Ishikawa (cell line): Measurements from ENCODE around the gene CUBN.

Source experiments
- CEBPB ChIP-seq: IDR thresholded peaks from 2 replicates; pipeline ENCODE4 v1.6.1; 2012
- CREB1 ChIP-seq: IDR thresholded peaks from 2 replicates; pipeline ENCODE4 v1.6.1; 2012; ENCODE audit warnings: low read depth
- EGR1 ChIP-seq: IDR thresholded peaks from 2 replicates; pipeline ENCODE4 v1.6.1; 2012
- EP300 ChIP-seq: IDR thresholded peaks from 2 replicates; pipeline ENCODE4 v1.6.1; 2012; ENCODE audit warnings: borderline replicate concordance
- RAD21 ChIP-seq: IDR thresholded peaks from 2 replicates; pipeline ENCODE4 v1.6.1; 2012; ENCODE audit warnings: low read depth
- TAF1 ChIP-seq: IDR thresholded peaks from 2 replicates; pipeline ENCODE4 v1.6.1; 2012; ENCODE audit warnings: low read depth, mild to moderate bottlenecking
- TEAD4 ChIP-seq: IDR thresholded peaks from 2 replicates; pipeline ENCODE4 v1.6.1; 2012
- USF1 ChIP-seq: IDR thresholded peaks from 2 replicates; pipeline ENCODE4 v1.6.1; 2012
- YY1 ChIP-seq: IDR thresholded peaks from 2 replicates; pipeline ENCODE4 v1.6.1; 2012; ENCODE audit warnings: low read depth
- TF ChIP-seq, protein P1 (sequence below): IDR thresholded peaks from 2 replicates; pipeline ENCODE4 v1.6.1; 2012; ENCODE audit warnings: low read depth, mild to moderate bottlenecking
- TF ChIP-seq, protein P2 (sequence below): IDR thresholded peaks from 2 replicates; pipeline ENCODE4 v1.6.1; 2012

DNA sequence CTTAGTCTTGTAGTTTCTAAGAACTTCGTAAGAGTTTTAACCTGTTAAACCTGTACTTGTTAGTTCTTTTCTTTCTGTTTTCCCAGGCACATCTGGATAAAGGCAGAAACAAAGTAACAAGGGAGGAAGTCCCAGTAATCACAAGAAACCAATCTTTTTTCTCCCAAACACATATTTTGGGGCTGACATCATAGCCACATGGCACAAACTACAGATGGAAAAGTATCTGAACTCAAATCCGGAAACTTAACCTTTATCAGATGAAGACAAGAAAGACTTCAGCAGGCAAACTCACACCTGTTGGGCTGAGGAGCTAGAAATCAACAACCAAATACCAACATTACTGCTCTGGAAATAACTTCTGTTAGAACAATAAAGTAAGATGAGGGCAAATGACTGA, 67.1 kb downstream of the CUBN start:
- TF ChIP-seq, protein P1, sequence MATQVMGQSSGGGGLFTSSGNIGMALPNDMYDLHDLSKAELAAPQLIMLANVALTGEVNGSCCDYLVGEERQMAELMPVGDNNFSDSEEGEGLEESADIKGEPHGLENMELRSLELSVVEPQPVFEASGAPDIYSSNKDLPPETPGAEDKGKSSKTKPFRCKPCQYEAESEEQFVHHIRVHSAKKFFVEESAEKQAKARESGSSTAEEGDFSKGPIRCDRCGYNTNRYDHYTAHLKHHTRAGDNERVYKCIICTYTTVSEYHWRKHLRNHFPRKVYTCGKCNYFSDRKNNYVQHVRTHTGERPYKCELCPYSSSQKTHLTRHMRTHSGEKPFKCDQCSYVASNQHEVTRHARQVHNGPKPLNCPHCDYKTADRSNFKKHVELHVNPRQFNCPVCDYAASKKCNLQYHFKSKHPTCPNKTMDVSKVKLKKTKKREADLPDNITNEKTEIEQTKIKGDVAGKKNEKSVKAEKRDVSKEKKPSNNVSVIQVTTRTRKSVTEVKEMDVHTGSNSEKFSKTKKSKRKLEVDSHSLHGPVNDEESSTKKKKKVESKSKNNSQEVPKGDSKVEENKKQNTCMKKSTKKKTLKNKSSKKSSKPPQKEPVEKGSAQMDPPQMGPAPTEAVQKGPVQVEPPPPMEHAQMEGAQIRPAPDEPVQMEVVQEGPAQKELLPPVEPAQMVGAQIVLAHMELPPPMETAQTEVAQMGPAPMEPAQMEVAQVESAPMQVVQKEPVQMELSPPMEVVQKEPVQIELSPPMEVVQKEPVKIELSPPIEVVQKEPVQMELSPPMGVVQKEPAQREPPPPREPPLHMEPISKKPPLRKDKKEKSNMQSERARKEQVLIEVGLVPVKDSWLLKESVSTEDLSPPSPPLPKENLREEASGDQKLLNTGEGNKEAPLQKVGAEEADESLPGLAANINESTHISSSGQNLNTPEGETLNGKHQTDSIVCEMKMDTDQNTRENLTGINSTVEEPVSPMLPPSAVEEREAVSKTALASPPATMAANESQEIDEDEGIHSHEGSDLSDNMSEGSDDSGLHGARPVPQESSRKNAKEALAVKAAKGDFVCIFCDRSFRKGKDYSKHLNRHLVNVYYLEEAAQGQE: no peak
- TF ChIP-seq TEAD4 (no peak), TAF1 (no peak), EGR1 (no peak), RAD21 (no peak), CEBPB (no peak), CREB1 (no peak), YY1 (no peak), EP300 (no peak), USF1 (no peak)
- TF ChIP-seq, protein P2, sequence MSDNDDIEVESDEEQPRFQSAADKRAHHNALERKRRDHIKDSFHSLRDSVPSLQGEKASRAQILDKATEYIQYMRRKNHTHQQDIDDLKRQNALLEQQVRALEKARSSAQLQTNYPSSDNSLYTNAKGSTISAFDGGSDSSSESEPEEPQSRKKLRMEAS: no peak
